Kidney (tissue), 14 donors: Measurements from ENCODE around the gene DNAJC1. TPM values are rescaled to one million over a fixed set of nuclear protein-coding genes. Genes with fewer than 3 reads are reported as not detected.
"Not testable (repeated sequence)": the region's sequence is repeated elsewhere in the genome, so short reads cannot be mapped to it uniquely, and the experiment has no call there.

Experiments
- DNase-seq, 5 donors: peaks; one replicate each; pipeline ENCODE4 v3.0.0-alpha.2; 2013 to 2020
- FAIRE-seq: peaks from 2 replicates; lab custom pipeline; 2012; peaks lifted over from hg19 to GRCh38; lab: Jason Lieb, UNC
- H3K27ac ChIP-seq, 2 donors: one replicate each; pipeline ENCODE4 v1.7.0; 2013; ENCODE audit warnings: low read depth in 2 of 2, low read length in 2 of 2, inconsistent platforms in 1 of 2
- H3K27me3 ChIP-seq: one replicate; pipeline ENCODE4 v1.7.1; 2013; ENCODE audit warnings: low read length, inconsistent platforms; ENCODE audit not compliant: control insufficient read depth, insufficient read depth
- H3K36me3 ChIP-seq, 3 donors: one replicate each; pipeline versions ENCODE4 v1.7.0 to v1.7.1; 2013; ENCODE audit warnings: low read length in 3 of 3, control low read depth in 1 of 3, inconsistent platforms in 1 of 3; ENCODE audit not compliant: insufficient read depth in 3 of 3, control insufficient read depth in 2 of 3
- H3K4me1 ChIP-seq, 3 donors: one replicate each; pipeline versions ENCODE4 v1.7.0 to v1.7.1; 2013; ENCODE audit warnings: low read length in 3 of 3, inconsistent platforms in 1 of 3, low read depth in 1 of 3; ENCODE audit not compliant: control insufficient read depth in 2 of 3, insufficient read depth in 2 of 3
- H3K4me3 ChIP-seq, 3 donors: one replicate each; pipeline versions ENCODE4 v1.7.0 to v1.8.1; 2013; ENCODE audit warnings: low read length in 3 of 3, control low read depth in 1 of 3, inconsistent platforms in 1 of 3
- H3K9ac ChIP-seq, 3 donors: one replicate each; pipeline versions ENCODE4 v1.7.0 to v1.7.1; 2013; ENCODE audit warnings: low read length in 3 of 3, control low read depth in 1 of 3, inconsistent platforms in 1 of 3
- H3K9me3 ChIP-seq, 3 donors: one replicate each; pipeline versions ENCODE4 v1.7.0 to v1.7.1; 2013; ENCODE audit warnings: low read length in 3 of 3, control low read depth in 1 of 3, inconsistent platforms in 1 of 3; ENCODE audit not compliant: control insufficient read depth in 2 of 3, insufficient read depth in 1 of 3
- CTCF ChIP-seq: IDR thresholded peaks from 3 replicates; pipeline ENCODE4 v1.5.1; 2012; ENCODE audit warnings: mild to moderate bottlenecking, moderate library complexity, borderline replicate concordance; ENCODE audit not compliant: insufficient read depth; ENCODE audit errors: extremely low read depth
- intact Hi-C: fragments of 100-400 bp; cut with DNase I; formaldehyde crosslinking; loops from one replicate; pipeline ENCODE4 v1.11.1; 2022
- polyA plus RNA-seq: library from polyadenylated mRNA; stranded (reverse); fragments of 350-450 nt; fragmentation: Illumina TruSeq; extraction: RNeasy Lipid Tissue Mini Kit (QIAGEN cat#74804); gene quantifications from one replicate; pipeline ENCODE4 v1.2.3, GENCODE V29; 2014; ENCODE audit warnings: low read depth, low replicate concordance; ENCODE audit not compliant: insufficient read depth
- total RNA-seq: library from RNA; stranded (reverse); fragmentation: NEBNext Ultra II Directional; extraction: Animal tissue kit (Norgen Biotek cat#: 25700); gene quantifications from one replicate; pipeline ENCODE4 v1.2.1, GENCODE V29; 2021
- donor health status: control.
- donor health status: control.
- donor health status: control.
- donor health status: control.
- donor health status: control.
- donor health status: DM: yes; HTN: yes; CAD: no.
- donor health status: Normal renal cell carcinoma (clear cell type).

DNAJC1 gene
- total and polyA plus RNA-seq, 2 donors from 2014 or later: 33.4 to 34.8 TPM

DNA sequence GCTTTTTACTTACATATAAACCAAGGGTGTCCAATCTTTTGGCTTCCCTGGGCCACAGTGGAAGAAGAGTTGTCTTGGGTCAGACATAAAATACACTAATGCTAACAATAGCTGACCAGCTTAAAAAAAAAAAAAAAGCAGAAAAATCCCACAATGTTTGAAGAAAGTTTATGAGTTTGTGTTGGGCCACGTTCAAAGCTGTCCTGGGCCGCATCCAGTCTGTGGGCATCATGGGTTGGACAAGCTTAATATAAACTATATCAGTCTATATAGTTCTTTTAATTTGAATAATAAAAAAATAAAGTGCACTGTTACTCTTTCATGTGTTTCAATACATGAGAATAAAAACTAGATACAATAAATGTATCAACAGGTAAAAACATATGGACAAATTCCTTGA lies 179.9 kb downstream of the DNAJC1 start:
- Histone ChIP-seq H3K9me3 (peaks cover 0 to 33% (median 10%) of the 10 kb centered on the region in 3 donors), H3K4me3 (no peak overlapping the region), H3K27me3 (no peaks in the 10 kb centered on the region), H3K36me3 (no peaks in the 10 kb centered on the region), H3K4me1 (no peaks in the 10 kb centered on the region), H3K27ac (no peak overlapping the region), H3K9ac (no peak overlapping the region)
- FAIRE-seq (no peak), DNase-seq (no peak)
- intact Hi-C loops: no loop called here
- no peak for TF ChIP-seq CTCF

GRCh38 chr10:21822273-21822672 lies 181.3 kb downstream of the DNAJC1 start:
- H3K36me3 ChIP-seq, H3K4me1 ChIP-seq, H3K4me3 ChIP-seq, H3K27ac ChIP-seq, intact Hi-C loops, DNase-seq, H3K9ac ChIP-seq, FAIRE-seq, H3K27me3 ChIP-seq: not testable (repeated sequence)
- peaks cover 0 to 22% (median 5%) of the 10 kb centered on the region in 3 donors for H3K9me3 ChIP-seq

GRCh38 chr10:21820952-21821351 lies 182.6 kb downstream of the DNAJC1 start:
- H3K27me3 ChIP-seq: no peaks in the 10 kb centered on the region
- FAIRE-seq (no peak), DNase-seq (no peak)
- no peak overlapping the region for H3K4me3 ChIP-seq
- intact Hi-C loops: no loop called here
- H3K27ac ChIP-seq: no peak overlapping the region
- H3K4me1 ChIP-seq: no peaks in the 10 kb centered on the region
- TF ChIP-seq CTCF: no peak
- no peaks in the 10 kb centered on the region for H3K36me3 ChIP-seq
- no peak overlapping the region for H3K9ac ChIP-seq
- H3K9me3 ChIP-seq: peaks cover 0 to 10% (median 0%) of the 10 kb centered on the region in 3 donors

DNA sequence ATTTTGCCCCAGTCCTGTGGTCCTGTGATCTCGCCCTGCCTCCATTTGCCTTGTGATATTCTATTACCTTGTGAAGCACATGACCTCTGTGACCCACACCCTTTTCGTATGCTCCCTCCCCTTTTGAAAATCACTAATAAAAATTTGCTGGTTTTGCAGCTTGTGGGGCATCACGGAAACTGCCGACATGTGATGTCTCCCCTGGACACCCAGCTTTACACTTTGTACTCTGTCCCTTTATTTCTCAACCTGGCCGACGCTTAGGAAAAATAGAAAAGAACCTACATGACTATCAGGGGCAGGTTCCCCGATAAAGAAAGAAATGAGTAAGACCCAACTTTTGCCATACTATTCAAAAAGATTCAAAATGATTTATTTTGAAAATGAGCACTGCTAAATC lies 185.1 kb downstream of the DNAJC1 start:
- H3K9me3 ChIP-seq, H3K27ac ChIP-seq, H3K27me3 ChIP-seq, intact Hi-C loops, DNase-seq, H3K36me3 ChIP-seq, H3K4me1 ChIP-seq, FAIRE-seq, H3K9ac ChIP-seq, H3K4me3 ChIP-seq: not testable (repeated sequence)
